Gastrocnemius medialis (tissue), 4 donors: ENCODE data around the gene LMOD2.

ENCODE experiments used
- CTCF ChIP-seq, 5 experiments: fragments of 450-650 bp in 3 of 5; fragments of 200-600 bp in 2 of 5; sonication (generic) in 2 of 5; IDR thresholded peaks in 4 of 5; conservative IDR thresholded peaks in 1 of 5; 1 replicate in 4 of 5; 2 replicates in 1 of 5; pipeline ENCODE4 v1.5.1; 2016 to 2019; ENCODE audit warnings: antibody characterized with exemption in 5 of 5, mild to moderate bottlenecking in 3 of 5, moderate library complexity in 3 of 5
- POLR2A ChIP-seq, 2 donors: fragments of 450-650 bp; IDR thresholded peaks; one replicate each; pipeline ENCODE4 v1.6.1; 2017; ENCODE audit warnings: antibody characterized with exemption in 2 of 2, mild to moderate bottlenecking in 2 of 2, moderate library complexity in 2 of 2

- TF ChIP-seq CTCF (IDR thresholded peaks at IDR 0.05 in 4 of 5, conservative IDR thresholded peaks at IDR 0.05 in 1 of 5) (no peak), POLR2A (IDR thresholded peaks at IDR 0.05) (no peak)
Observed at GRCh38 chr7:123673137-123673732, 17.6 kb downstream of the LMOD2 start.
